IPS-18a (cell line): ENCODE data around the gene TAB3.
"Not testable (repeated sequence)": the region's sequence is repeated elsewhere in the genome, so short reads cannot be mapped to it uniquely, and the experiment has no call there.

Source experiments
- H3K27ac ChIP-seq: one replicate; pipeline ENCODE4 v1.5.1; 2013; ENCODE audit warnings: low read length
- H3K27me3 ChIP-seq: one replicate; pipeline ENCODE4 v1.6.1; 2013; ENCODE audit warnings: mild to moderate bottlenecking, low read length; ENCODE audit not compliant: control insufficient read depth, insufficient read depth
- H3K36me3 ChIP-seq: one replicate; pipeline ENCODE4 v1.6.1; 2013; ENCODE audit warnings: low read depth, low read length; ENCODE audit not compliant: control insufficient read depth
- H3K4me1 ChIP-seq: one replicate; pipeline ENCODE4 v1.6.1; 2013; ENCODE audit warnings: low read depth, low read length; ENCODE audit not compliant: control insufficient read depth
- H3K4me3 ChIP-seq: one replicate; pipeline ENCODE4 v1.5.1; 2013; ENCODE audit warnings: low read length
- H3K9ac ChIP-seq: one replicate; pipeline ENCODE4 v1.6.1; 2013; ENCODE audit warnings: mild to moderate bottlenecking, low read length, moderate library complexity
- H3K9me3 ChIP-seq: one replicate; pipeline ENCODE4 v1.6.1; 2013; ENCODE audit warnings: low read depth, low read length; ENCODE audit not compliant: control insufficient read depth

TAB3 gene

GRCh38 chrX:30814978-30815377 lies 74.1 kb downstream of the TAB3 start:
- H3K4me1 ChIP-seq, result no peaks in the 10 kb centered on the region
- H3K9me3 ChIP-seq, result peaks cover 19% of the 10 kb centered on the region
- no peak overlapping the region for H3K4me3 ChIP-seq
- no peaks in the 10 kb centered on the region for H3K36me3 ChIP-seq
- H3K27me3 ChIP-seq, result no peaks in the 10 kb centered on the region
- H3K27ac ChIP-seq, result no peak overlapping the region
- no peak overlapping the region for H3K9ac ChIP-seq

DNA sequence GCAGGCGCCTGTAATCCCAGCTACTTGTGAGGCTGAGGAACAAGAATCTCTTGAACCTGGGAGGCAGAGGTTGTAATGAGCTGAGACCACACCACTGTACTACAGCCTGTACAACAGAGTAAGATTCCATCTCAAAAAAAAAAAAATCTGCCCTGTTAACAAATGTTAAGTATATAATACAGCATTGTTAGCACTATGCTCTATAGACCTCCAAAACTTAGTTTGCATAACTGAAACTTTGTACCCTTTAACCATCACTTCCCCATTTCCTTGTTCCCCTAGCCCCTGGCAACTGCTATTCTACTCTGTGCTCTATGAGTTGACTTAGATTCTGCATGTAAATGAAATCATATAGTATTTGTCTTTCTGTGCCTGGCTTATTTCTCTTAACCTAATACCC lies 76.7 kb downstream of the TAB3 start:
- H3K27ac ChIP-seq, result no peak overlapping the region
- no peaks in the 10 kb centered on the region for H3K4me1 ChIP-seq
- no peaks in the 10 kb centered on the region for H3K27me3 ChIP-seq
- no peak overlapping the region for H3K4me3 ChIP-seq
- H3K36me3 ChIP-seq, result no peaks in the 10 kb centered on the region
- H3K9me3 ChIP-seq, result peaks cover 19% of the 10 kb centered on the region
- no peak overlapping the region for H3K9ac ChIP-seq

GRCh38 chrX:30806187-30806728 lies 82.8 kb downstream of the TAB3 start:
- Histone ChIP-seq H3K27ac (no peak overlapping the region), H3K9me3 (peaks cover 6% of the 10 kb centered on the region), H3K36me3 (no peaks in the 10 kb centered on the region)

GRCh38 chrX:30804462-30804861 lies 84.6 kb downstream of the TAB3 start:
- H3K27me3 ChIP-seq, result no peaks in the 10 kb centered on the region
- H3K4me1 ChIP-seq, result no peaks in the 10 kb centered on the region
- H3K36me3 ChIP-seq, result no peaks in the 10 kb centered on the region
- no peak overlapping the region for H3K27ac ChIP-seq
- H3K4me3 ChIP-seq, result no peak overlapping the region
- H3K9ac ChIP-seq, result no peak overlapping the region
- H3K9me3 ChIP-seq, result peaks cover 5% of the 10 kb centered on the region

More at GRCh38 chrX:30806187-30806728, 82.8 kb downstream of the TAB3 start:
- no peaks in the 10 kb centered on the region for H3K4me1 ChIP-seq
- H3K4me3 ChIP-seq, result no peak overlapping the region
- H3K27me3 ChIP-seq, result no peaks in the 10 kb centered on the region
- no peak overlapping the region for H3K9ac ChIP-seq

GRCh38 chrX:30800901-30801300 lies 88.2 kb downstream of the TAB3 start:
- Histone ChIP-seq H3K9me3 (peaks cover 2% of the 10 kb centered on the region), H3K27ac (no peak overlapping the region), H3K9ac (no peak overlapping the region), H3K4me1 (no peaks in the 10 kb centered on the region), H3K36me3 (no peaks in the 10 kb centered on the region), H3K27me3 (no peaks in the 10 kb centered on the region), H3K4me3 (no peak overlapping the region)

DNA sequence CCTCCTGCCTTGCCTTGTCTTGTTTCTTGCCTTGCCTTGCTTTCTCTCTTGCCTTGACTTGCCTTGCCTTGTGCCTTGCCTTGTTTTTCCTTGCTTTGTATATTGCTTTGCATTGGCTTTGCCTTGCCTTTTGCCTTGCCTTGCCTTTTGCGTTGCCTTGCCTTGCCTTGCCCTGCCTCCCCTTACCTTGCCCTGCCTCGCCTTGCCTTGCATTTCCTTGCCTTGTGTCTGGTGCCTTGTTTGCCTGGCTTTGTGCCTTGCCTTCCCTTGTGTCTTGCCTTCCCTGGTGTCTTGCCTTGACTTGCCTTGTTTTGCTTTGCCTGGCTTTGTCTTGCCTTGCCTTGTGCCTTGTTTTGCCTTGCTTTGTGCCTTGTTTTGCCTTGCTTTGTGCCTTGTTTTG lies 89.7 kb downstream of the TAB3 start:
- Histone ChIP-seq H3K4me1 (no peaks in the 10 kb centered on the region), H3K9ac (no peak overlapping the region), H3K27me3 (no peaks in the 10 kb centered on the region), H3K4me3 (no peak overlapping the region), H3K27ac (no peak overlapping the region), H3K36me3 (no peaks in the 10 kb centered on the region), H3K9me3 (peaks cover 2% of the 10 kb centered on the region)

DNA sequence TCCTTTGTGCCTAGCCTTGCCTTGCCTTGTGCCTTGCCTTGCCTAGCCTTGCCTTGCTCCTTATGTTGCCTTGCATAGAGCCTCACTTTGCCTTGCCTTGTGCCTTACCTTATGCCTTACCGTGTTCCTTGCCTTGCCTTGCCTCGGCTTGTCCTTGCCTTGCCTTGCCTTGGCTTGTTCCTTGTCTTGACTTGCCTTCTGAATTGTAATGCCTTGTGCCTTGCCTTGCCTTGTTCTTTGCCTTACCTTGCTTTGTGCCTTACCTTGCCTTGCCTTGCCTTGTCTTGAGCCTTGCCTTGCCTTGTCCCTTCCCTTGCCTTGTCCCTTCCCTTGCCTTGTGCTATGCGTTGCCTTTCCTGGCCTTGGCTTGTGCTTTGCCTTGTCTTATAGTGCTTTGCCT lies 90.2 kb downstream of the TAB3 start:
- Histone ChIP-seq H3K4me3 (no peak overlapping the region), H3K4me1 (no peaks in the 10 kb centered on the region), H3K27ac (no peak overlapping the region), H3K27me3 (no peaks in the 10 kb centered on the region), H3K36me3 (no peaks in the 10 kb centered on the region), H3K9ac (no peak overlapping the region), H3K9me3 (peaks cover 2% of the 10 kb centered on the region)

GRCh38 chrX:30797301-30797700 lies 91.8 kb downstream of the TAB3 start:
- H3K4me3 ChIP-seq, H3K4me1 ChIP-seq, H3K27ac ChIP-seq, H3K9me3 ChIP-seq, H3K27me3 ChIP-seq, H3K9ac ChIP-seq, H3K36me3 ChIP-seq: not testable (repeated sequence)

GRCh38 chrX:30795981-30796958 lies 92.8 kb downstream of the TAB3 start:
- Histone ChIP-seq H3K36me3 (no peaks in the 10 kb centered on the region), H3K9me3 (peaks cover 2% of the 10 kb centered on the region), H3K9ac (no peak overlapping the region), H3K27ac (no peak overlapping the region), H3K4me3 (no peak overlapping the region), H3K4me1 (no peaks in the 10 kb centered on the region), H3K27me3 (no peaks in the 10 kb centered on the region)

GRCh38 chrX:30794497-30794896 lies 94.6 kb downstream of the TAB3 start:
- Histone ChIP-seq H3K9me3 (peaks cover under 1% of the 10 kb centered on the region), H3K27me3 (no peaks in the 10 kb centered on the region), H3K36me3 (no peaks in the 10 kb centered on the region)

GRCh38 chrX:30793767-30794103 lies 95.3 kb downstream of the TAB3 start:
- Histone ChIP-seq H3K36me3 (no peaks in the 10 kb centered on the region), H3K4me1 (no peaks in the 10 kb centered on the region), H3K27me3 (no peaks in the 10 kb centered on the region), H3K9me3 (no peaks in the 10 kb centered on the region), H3K27ac (no peak overlapping the region), H3K4me3 (no peak overlapping the region), H3K9ac (no peak overlapping the region)

More at GRCh38 chrX:30794497-30794896, 94.6 kb downstream of the TAB3 start:
- Histone ChIP-seq H3K9ac (no peak overlapping the region), H3K27ac (no peak overlapping the region), H3K4me3 (no peak overlapping the region), H3K4me1 (no peaks in the 10 kb centered on the region)
